D721Med (cell line): ENCODE measurements around the gene MRPL1.

ENCODE experiments used
- DNase-seq: peaks from one replicate; pipeline ENCODE4 v3.0.0; 2011; ENCODE audit warnings: low spot score; ENCODE audit not compliant: insufficient read length
- FAIRE-seq: peaks from 2 replicates; lab custom pipeline; 2011; peaks lifted over from hg19 to GRCh38; lab: Jason Lieb, UNC
- TF ChIP-seq, protein P1 (sequence below): IDR thresholded peaks from 2 replicates; pipeline ENCODE4 v1.5.1; 2012; ENCODE audit warnings: mild to moderate bottlenecking, control low read depth; ENCODE audit not compliant: insufficient read depth; ENCODE audit errors: missing control alignments

Gene MRPL1

DNA sequence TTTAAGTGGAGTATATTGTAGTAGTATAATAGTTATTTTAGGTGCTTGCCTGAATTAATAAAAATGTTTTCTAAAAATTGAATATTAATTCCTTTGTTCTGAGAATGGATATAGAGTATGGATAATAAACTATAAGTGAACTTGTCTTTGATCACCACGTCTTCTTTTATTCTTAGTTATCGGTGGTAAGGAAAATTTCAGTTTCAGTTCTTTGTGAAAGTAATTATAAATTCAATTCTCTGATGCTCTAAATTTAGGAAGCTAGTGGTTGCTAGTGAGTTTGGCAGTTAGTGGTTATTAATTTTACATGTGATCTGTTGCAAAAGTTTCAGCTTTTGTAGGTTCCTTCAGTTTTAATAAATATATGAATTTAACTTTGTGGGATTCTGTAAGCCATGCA, 30.8 kb downstream of the MRPL1 start:
- no peak for DNase-seq
- no peak for FAIRE-seq
- TF ChIP-seq, protein P1, sequence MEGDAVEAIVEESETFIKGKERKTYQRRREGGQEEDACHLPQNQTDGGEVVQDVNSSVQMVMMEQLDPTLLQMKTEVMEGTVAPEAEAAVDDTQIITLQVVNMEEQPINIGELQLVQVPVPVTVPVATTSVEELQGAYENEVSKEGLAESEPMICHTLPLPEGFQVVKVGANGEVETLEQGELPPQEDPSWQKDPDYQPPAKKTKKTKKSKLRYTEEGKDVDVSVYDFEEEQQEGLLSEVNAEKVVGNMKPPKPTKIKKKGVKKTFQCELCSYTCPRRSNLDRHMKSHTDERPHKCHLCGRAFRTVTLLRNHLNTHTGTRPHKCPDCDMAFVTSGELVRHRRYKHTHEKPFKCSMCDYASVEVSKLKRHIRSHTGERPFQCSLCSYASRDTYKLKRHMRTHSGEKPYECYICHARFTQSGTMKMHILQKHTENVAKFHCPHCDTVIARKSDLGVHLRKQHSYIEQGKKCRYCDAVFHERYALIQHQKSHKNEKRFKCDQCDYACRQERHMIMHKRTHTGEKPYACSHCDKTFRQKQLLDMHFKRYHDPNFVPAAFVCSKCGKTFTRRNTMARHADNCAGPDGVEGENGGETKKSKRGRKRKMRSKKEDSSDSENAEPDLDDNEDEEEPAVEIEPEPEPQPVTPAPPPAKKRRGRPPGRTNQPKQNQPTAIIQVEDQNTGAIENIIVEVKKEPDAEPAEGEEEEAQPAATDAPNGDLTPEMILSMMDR, result no peak

DNA sequence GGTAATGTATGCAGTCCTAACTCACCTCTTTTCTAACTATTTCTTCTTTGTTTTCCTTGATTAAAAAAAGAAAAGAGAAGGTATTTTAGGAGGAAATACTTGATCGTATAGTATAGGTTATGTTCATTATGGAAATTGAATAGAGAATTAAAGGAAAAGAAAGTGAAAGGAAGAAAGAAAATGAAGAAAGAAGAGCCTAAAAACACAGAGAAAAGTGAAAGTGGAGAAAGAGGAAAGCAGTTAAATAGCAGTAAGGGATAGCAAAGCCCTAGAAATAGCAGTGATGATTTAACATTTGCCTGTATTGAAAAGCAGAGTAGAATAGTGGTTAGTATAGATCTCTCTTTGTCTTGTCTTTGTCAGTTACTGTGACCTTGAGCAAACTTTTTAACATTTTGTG, 37.0 kb downstream of the MRPL1 start:
- FAIRE-seq, result no peak
- TF ChIP-seq, protein P1, result no peak
- no peak for DNase-seq

- no peak for DNase-seq
- peak; percentile 44 for FAIRE-seq
- TF ChIP-seq, protein P1, result no peak
These were observed 40.6 kb downstream of the MRPL1 start for GRCh38 chr4:77903186-77903585.

DNA sequence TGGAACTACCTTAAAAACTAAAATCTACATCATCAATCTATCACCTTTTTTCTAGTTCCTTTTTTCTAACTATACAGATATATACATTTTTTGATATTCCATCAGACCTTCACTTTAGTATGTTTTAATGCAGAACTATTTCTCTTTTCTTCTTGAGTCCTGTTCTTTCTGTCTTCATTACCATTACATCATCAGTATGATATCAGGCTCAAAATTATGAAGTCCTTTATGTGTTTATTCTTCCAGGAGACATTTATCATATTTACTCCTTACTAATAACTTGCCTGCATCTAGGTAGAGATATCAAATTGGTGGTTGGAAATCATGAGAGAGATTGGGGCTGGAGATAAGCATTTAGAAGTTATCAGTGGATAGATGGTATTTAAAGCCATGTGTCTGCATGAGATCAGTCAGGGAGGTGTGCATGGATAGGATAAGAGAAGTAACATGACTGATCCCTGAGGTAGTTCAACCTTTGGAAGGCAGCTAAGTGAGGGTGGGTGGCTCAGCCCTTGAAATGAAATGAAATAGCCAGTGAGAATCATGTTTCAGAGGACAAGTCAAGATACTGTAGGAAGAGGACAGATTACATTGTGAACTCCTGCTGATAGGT, 43.1 kb downstream of the MRPL1 start:
- FAIRE-seq (no peak), DNase-seq (no peak)
- TF ChIP-seq, protein P1, result no peak

GRCh38 chr4:77910676-77911075, 48.0 kb downstream of the MRPL1 start:
- DNase-seq (no peak), FAIRE-seq (no peak)
- TF ChIP-seq, protein P1, result no peak

DNA sequence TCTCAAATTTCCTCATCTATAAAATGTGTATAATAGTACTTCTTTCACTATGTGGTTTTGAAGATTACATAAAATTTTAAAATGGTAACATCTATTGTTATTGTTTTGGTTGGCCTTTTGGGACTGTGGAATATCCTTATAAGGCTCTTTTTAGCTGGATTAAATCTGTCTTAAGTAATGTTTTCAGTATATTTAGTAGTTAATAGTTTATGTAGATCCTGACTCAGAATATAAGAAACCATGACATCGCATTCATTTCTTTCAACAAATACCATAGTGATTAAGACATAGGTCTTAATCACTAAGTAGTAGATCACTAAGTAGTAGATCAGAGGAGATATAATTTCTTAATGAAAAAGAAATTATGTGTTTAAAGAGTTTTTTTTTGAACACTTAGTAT, 48.5 kb downstream of the MRPL1 start:
- DNase-seq (no peak), FAIRE-seq (no peak)
- TF ChIP-seq, protein P1, result no peak

GRCh38 chr4:77911842-77912450, 49.3 kb downstream of the MRPL1 start:
- DNase-seq (no peak), FAIRE-seq (no peak)
- TF ChIP-seq, protein P1, result no peak
